Left lobe of liver (tissue), 2 donors: ENCODE data around the gene TMEM270. TPM values are rescaled to one million over a fixed set of nuclear protein-coding genes. Genes with fewer than 3 reads are reported as not detected.
A peak's percentile ranks its signal among the peaks of the same experiment; 100 is the strongest.

Experiments
- ATAC-seq: fragments of 200-7000 bp; cut with Tn5 transposase; one replicate; pipeline ENCODE4 v1.9.1; 2020; ENCODE audit warnings: mild to moderate bottlenecking, moderate library complexity
- DNase-seq: peaks from one replicate; pipeline ENCODE4 v3.0.0-alpha.2; 2020; ENCODE audit warnings: low spot score
- total RNA-seq: library from RNA; stranded (reverse); gene quantifications from one replicate; pipeline ENCODE4 v1.2.1, GENCODE V29; 2021
- donor health status: DM: no; HTN: no; CAD: no; lungs with moderate emphysema.
- donor health status: DM: no; HTN: yes; CAD: no.

TMEM270 gene
- total RNA-seq, 1 donor from 2014 or later, result not detected

DNA sequence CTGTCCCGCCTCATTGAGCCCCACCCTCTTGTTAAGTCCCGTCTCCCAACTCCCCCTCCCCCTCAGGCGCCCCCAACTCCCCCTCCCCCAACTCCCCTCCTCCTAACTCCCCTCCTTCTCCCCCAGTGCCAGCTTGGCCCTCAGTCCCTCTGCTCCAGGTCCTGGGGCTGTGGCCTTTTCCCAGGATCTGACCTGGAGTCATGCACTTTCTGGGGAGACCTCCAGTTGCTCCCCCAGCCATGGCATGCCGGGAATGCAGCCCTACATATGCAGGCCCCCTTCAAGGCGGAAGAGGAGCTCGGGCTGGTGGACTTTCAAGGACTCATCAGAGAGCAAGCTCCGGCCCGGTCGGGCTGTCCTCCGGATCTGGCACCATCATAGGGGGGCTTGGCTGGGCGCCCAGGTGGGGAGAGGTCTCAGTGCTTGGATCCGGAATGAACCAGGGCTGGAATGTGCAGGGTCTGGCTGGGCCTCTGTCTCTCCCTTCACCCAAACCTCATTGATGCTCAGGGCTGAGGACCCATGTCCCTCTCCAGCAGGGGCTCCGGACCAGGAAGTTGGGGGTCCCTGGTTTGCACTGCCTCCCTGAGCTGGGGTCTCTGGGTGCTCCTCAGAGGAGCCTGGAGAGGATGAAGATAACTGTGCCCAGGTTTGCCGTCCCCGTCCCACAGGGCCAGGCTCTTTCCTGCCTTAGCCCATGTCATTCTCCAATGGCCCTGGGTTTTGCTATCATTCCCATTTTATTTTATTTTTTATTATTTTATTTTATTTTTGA is 41.1 kb downstream of the TMEM270 start:
- ATAC-seq, result no peak
- DNase-seq, result no peak

DNA sequence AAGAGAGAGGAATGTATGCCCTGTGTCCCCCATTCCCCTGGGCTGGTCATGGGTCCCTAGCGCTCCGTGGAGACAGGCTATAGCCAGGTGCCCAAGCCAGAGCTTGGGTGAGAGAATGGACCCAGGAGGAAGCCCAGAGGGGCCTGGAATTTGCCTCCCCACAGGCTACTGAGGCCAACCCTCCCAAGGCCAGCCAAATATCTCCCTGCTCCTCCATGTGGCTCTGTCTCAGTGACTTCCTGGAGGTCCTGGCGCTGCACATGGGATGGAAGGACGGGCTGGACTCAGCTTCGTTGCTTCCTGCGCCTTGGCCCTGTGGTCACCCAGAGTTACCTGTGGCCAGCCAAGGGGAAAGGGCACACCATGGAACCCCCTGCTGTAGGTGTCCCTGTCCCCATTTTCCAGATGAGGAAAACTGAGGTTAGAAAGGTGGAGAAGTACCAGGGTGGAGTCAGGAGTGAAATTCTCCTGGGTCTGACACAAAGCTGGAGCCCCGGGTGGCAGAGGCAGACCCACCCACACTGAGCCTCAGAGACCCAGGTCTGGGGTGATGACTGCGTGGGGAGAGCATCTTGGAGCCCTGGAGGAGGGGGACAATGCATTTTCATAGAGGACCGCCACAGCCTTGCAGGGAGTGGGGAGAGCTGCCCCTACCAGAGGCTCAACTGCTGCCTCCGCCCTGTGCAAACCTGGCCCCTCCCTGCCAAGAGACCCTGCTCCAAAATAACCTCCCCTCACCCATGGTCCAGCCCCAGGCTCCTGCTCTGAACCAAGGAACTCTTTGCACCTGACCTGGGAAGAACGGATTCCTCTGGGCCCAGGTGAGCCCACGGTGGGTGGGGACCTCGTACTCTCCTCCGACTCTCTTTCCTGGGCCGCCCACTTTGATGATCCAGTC is 42.6 kb downstream of the TMEM270 start:
- no peak for DNase-seq
- ATAC-seq, result no peak

DNA sequence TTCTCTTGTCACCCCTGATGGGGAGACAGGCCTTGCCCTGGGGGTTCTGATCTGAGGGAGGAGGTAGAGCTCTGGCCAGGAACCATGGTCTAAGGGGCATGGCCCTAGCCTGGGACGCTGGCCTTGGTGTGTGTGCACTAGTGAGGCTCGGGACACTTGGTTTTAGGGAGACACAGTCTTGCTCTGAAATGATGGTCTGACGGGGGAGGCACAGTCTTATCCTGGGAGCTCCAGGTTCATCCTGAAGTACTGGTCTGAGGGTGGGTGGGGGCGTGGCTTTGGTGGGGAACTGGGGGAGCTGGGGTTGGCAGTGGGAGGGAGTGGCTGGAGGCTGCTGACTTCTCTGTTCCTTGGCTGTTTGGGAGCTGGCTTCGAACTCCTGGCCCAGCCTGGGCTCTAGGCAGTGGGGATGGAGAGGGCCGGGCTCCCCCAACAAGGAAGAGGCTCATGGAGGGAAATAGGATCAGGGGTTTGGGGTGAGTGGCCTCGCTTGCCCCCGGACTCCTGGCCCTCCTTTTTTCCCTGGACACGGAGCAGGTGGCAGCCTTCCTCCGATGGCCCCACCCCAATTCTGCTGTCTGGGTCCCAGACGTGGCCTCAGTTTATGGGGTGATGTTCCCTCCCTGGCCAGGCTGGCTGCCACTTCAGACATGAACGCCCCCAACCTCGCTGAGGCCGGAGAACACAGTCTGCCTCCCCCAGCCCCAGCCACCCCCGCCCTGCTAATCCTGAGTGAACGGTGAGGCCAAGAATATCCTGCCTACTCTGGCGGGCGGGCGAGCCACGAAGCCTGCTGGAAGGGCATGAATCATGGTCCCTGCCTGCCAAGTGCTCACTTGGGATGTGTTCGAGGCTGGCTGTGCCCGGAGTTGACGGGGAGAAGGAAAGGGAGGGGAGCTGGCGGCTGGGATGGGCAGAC is 43.5 kb downstream of the TMEM270 start:
- no peak for DNase-seq

DNA sequence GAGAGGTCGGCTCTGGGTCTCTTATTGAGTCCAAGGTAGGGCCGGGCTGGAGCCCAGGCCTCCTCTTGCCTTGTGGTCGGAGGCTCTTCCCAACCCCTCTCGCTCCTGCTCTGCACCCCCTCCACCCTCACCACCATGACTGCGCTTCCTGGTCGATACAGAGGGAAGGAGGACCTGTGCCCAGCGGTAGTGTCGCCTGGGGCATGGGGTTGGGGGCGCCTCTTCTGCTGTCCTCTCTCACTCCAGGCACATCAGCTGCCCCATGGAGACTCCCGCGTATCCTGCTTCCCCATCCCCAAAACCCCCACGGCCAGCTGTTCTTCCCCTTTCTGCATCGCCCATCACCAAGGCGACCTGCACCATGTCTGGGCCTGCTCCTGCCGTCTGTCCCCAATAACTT is 44.4 kb downstream of the TMEM270 start:
- DNase-seq (no peak), ATAC-seq (no peak)

More for the DNA sequence above, 43.5 kb downstream of the TMEM270 start:
- ATAC-seq, result no peak

DNA sequence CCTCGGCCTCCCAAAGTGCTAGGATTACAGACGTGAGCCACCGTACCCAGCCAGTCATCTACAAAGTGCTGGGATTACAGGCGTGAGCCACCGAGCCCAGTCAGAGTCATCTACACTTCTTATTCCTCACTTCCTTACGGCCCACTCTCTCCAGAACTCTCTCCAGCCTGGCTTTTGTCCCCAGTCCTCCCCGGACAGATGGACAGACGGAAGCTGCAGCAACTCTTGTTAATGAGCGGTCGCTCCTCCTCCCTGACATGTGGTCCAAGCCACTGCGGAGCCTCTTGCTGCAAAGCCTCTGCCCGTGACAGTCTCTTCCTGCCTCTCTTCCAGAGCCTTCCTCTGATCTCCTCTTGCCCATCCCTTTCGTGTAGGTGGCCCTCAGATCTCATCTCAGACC is 45.9 kb downstream of the TMEM270 start:
- DNase-seq, result no peak
- ATAC-seq, result no peak

DNA sequence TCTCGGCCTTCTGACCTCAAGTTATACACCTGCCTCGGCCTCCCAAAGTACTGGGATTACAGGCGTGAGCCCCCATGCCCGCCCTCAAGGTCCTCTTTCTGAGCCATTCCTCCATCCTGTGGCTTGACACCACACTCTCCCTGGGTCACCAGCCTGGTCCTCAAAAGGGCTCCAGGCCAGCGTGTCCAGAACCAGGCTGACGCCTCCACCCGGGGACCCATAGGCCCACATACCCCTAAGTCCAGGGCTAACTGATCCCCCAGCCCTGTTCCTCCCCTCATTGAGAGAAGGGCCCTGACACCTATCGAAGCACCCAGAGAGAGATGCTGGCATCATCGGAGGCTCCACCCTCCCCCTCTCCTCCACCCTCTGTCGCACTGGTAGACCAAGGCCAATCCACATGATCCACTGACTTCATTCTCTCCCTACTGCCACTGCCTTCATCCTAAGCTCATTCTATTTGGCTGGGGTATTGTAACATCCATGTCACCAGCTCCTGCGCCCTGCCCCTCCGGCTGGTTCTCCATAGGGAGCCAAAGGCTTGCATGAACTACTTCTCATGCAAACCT is 46.7 kb downstream of the TMEM270 start:
- ATAC-seq, result no peak
- DNase-seq, result peak; percentile 38

DNA sequence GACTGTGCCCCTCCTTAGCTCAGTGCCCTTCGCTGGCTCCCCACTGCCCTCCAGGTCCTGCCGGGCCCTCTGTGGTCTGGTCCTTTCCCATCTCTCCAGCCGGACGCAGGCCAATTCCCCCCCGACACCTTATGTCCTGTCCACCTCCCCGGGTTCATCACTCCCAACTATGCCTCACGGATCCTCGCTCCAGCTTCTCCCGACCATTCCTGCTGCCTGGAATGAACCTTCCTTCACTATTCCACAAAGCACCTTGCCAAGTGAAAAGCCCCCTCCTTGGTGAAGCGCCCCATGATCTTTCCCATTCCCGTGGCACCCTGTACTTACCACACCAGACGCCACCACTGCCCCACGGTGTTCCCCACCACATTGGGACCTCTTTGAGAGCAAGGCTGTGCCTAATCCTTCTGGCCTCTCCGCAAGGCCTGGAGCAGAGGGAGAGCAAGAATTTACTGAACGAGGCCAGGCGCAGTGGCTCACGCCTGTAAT is 47.2 kb downstream of the TMEM270 start:
- ATAC-seq, result no peak
- no peak for DNase-seq

DNA sequence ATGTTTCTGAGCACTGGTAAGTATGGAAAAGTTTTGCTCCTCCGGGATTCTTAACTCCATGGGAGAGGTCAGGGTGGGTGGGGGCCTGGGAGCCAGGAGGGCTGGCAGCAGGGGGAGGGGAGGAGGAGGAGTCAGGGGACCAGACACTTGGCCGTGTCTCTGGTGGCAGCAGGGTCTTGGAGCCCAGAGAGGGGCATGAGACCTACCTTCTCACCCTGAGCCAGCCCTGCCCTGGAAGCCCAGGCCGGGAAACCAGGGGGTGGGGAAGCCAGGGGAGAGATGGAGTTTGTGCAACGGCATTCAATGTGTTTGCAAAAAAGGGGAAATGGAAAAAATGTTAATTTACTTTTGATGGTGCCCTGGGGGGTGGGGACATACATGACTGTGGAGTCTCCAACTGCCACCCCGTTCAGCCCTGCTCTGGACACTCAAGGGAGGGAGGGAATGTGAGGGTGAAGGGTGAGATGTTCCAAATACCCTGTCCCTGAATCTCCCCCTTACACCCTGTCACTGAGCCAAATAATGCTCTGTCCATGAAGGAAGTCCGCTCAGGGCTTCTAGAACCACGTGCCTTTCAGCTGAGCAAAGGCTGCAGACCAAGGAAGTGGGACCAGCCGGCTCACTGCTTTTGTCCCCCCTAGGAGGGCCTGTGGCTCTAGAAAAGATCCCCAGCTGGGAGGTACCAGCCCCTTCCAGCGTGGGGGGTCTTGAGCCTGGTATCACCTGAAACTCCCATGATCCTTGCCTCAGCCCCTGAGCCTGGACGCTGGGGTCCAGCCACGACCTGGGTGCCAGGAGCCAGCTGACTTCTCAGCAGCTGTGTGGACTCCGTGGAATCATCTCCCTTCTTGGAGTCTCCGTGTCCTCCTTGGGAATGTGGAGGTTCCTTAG is 48.3 kb downstream of the TMEM270 start:
- no peak for DNase-seq
- peak; percentile 44 for ATAC-seq

DNA sequence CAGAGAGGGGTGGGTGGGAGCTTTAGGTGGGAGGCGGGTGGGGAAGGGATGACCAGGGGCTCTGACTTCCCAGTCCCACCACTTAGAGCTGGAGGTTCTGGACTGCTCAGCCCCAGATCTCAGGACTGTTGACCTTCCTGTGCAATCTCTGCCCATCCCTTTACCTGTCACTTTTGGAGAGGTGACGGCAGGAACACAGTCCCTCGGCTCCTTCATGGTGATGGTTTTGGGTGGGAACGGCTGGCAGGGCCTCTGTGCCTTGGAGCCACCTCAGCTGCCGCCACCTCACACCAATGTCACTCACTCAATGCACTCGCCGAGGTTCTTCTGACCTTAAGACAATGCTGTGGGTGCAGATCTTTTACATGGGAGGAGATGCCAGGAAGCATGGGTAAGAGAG is 49.0 kb downstream of the TMEM270 start:
- ATAC-seq (no peak), DNase-seq (no peak)

DNA sequence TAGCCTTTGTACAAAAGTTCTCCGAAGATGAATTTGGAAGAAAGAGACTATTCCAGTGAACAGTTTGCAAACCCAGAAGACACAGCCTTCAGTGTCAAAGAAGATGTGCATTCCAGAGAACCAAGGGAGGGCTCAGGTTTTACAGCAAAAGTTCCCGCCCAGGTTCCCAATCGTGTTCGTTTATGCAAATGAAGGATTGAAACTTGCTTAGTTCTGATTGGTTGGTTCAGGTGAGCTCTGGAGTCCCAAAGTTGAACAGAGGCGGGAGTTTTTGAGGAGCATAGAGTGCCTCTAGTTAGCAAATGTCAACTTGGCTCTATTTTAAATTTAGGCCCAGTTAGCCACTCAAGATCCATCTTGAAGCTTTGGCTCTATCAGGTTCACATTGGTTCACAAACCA is 51.3 kb downstream of the TMEM270 start:
- ATAC-seq (no peak), DNase-seq (peak; percentile 11)

Other genes with a start within 250 kb of the TMEM270 start
- gene MLXIPL, start 236.6 kb upstream of the TMEM270 start, total RNA-seq, result 457 TPM
- 2.6 TPM for gene VPS37D, start 193.3 kb upstream of the TMEM270 start, total RNA-seq
- 10.0 TPM for gene DNAJC30, start 177.7 kb upstream of the TMEM270 start, total RNA-seq
- 28.2 TPM for gene BUD23, start 177.6 kb upstream of the TMEM270 start, total RNA-seq
- gene STX1A, start 141.5 kb upstream of the TMEM270 start, total RNA-seq, result 2.9 TPM
- 6.9 TPM for gene ABHD11, start 122.4 kb upstream of the TMEM270 start, total RNA-seq
- gene CLDN3, start 90.9 kb upstream of the TMEM270 start, total RNA-seq, result 28.9 TPM
- gene CLDN4, start 30.2 kb upstream of the TMEM270 start, total RNA-seq, result 1.7 TPM
- 0.96 TPM for gene METTL27, start 18.6 kb upstream of the TMEM270 start, total RNA-seq
- gene ELN, start 167.0 kb downstream of the TMEM270 start, total RNA-seq, result 8.1 TPM
- gene LIMK1, start 222.6 kb downstream of the TMEM270 start, total RNA-seq, result 3.7 TPM